Mesodermal cell (in vitro differentiated cells): ENCODE measurements around the gene TIMM29.
"Not testable (repeated sequence)": the region's sequence is repeated elsewhere in the genome, so short reads cannot be mapped to it uniquely, and the experiment has no call there.

Source experiments
- H3K27ac ChIP-seq: 2 replicates; pipeline ENCODE4 v1.7.0; 2013; ENCODE audit warnings: mild to moderate bottlenecking, low read depth, low read length, moderate library complexity; ENCODE audit not compliant: severe bottlenecking
- H3K36me3 ChIP-seq: 2 replicates; pipeline ENCODE4 v1.7.1; 2013; ENCODE audit warnings: mild to moderate bottlenecking, low read length, moderate library complexity; ENCODE audit not compliant: control insufficient read depth, insufficient read depth
- H3K4me1 ChIP-seq: one replicate; pipeline ENCODE4 v1.7.1; 2013; ENCODE audit warnings: mild to moderate bottlenecking, low read length; ENCODE audit not compliant: insufficient read depth, control insufficient read depth, poor library complexity, severe bottlenecking
- H3K4me3 ChIP-seq: 2 replicates; pipeline ENCODE4 v1.7.0; 2013; ENCODE audit warnings: low read length, control low read depth, mild to moderate bottlenecking; ENCODE audit not compliant: insufficient read depth, poor library complexity, severe bottlenecking; ENCODE audit errors: extremely low read depth
- H3K9me3 ChIP-seq: 2 replicates; pipeline ENCODE4 v1.7.1; 2013; ENCODE audit warnings: mild to moderate bottlenecking, low read length, moderate library complexity; ENCODE audit not compliant: control insufficient read depth
- WGBS, 2 experiments: methylation state at CpG; one replicate each; pipeline ENCODE4 v1.1.5; 2013; ENCODE audit warnings: missing lambda C conversion rate in 2 of 2; ENCODE audit not compliant: insufficient coverage in 2 of 2; 5-methylcytosine and 5-hydroxymethylcytosine counted together

Gene TIMM29

DNA sequence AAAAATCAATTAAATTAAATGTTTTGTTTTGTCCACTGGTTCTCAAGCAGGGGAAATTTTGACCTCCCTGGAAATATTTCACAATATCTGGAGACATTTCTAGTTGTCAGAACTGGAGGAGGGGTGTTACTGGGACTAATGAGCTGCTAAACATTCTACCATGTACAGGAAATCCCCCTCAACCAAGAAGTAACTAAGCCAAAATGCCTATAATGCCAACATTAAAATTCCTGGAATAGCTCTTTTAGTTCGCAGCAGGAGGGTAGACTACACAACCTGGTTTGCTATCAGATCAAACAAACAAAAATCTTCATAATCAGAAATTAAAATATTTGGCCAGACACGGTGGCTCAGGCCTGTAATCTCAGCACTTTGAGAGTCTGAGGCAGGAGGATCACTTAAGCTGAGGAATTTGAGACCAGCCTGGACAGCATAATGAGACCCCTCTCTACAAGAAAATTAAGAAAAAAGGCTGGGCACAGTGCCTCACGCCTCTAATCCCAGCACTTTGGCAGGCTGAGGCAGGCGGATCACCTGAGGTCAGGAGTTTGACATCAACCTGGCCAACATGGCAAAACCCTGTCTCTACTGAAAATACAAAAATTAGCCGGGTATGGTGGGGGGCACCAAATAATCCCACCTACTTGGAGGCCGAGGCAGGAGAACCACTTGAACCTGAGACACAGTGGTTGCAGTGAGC lies 18.5 kb downstream of the TIMM29 start:
- 83 to 96% methylated on average over 3 to 4 of the region's 6 CpGs for WGBS, 2 experiments

DNA sequence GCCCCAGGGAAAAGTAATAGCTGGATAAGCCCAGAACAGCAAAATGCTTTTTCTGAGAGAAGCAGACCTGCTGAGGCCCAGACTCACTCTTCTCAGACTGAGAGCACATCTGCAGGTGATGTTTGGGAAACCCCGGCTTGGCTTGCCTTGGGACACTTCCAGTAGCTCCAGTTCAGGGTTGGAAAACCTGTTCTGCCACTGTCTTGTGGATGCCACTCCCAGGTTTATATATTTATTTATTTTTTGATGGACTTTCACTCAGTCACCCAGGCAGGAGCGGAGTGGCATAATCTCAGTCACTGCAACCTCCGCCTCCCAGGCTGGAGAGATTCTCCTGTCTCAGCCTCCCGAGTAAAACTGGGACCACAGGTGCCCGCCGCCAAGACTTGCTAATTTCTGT lies 24.2 kb downstream of the TIMM29 start:
- Histone ChIP-seq H3K36me3 (no peaks in the 10 kb centered on the region), H3K27ac (no peak overlapping the region), H3K9me3 (no peaks in the 10 kb centered on the region), H3K4me1 (no peaks in the 10 kb centered on the region), H3K4me3 (no peak overlapping the region)
- WGBS, 2 experiments, result 93 to 98% methylated on average over 5 to 6 of the region's 6 CpGs

More for the DNA sequence above, 18.5 kb downstream of the TIMM29 start:
- Histone ChIP-seq H3K4me3 (no peak overlapping the region), H3K36me3 (no peaks in the 10 kb centered on the region), H3K27ac (no peak overlapping the region), H3K9me3 (no peaks in the 10 kb centered on the region), H3K4me1 (no peaks in the 10 kb centered on the region)

DNA sequence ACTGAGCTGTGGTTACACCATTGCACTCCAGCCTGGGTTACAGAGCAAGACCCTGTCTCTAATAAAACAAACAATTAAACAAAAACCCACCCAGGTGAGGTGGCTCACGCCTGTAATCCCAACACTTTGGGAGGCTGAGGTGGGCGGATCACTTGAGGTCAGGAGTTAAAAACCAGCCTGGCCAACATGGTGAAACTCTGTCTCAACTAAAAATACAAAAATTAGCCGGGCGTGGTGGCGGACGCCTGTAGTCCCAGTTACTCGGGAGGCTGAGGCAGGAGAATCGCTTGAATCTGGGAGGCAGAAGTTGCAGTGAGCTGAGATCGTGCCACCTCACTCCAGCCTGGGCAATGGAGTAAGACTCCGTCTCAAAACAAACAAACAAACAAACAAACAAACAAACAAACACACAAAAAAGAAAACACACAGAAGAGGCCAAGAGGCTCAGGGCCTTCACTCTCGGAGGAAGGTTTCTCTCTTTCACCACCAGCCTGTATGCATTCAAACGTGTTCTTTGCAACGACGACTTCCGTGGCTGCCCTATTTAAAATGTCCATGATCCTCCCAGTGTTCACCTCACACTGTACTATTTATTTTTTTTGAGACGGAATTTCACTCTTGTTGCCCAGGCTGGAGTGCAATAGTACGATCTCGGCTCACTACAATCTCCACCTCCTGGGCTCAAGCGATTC lies 30.8 kb downstream of the TIMM29 start:
- WGBS, 2 experiments, result 89 to 98% methylated on average over 13 to 16 of the region's 19 CpGs
- peak overlapping the region; percentile 53 for H3K4me3 ChIP-seq
- H3K36me3 ChIP-seq, H3K27ac ChIP-seq, H3K4me1 ChIP-seq, H3K9me3 ChIP-seq: not testable (repeated sequence)

DNA sequence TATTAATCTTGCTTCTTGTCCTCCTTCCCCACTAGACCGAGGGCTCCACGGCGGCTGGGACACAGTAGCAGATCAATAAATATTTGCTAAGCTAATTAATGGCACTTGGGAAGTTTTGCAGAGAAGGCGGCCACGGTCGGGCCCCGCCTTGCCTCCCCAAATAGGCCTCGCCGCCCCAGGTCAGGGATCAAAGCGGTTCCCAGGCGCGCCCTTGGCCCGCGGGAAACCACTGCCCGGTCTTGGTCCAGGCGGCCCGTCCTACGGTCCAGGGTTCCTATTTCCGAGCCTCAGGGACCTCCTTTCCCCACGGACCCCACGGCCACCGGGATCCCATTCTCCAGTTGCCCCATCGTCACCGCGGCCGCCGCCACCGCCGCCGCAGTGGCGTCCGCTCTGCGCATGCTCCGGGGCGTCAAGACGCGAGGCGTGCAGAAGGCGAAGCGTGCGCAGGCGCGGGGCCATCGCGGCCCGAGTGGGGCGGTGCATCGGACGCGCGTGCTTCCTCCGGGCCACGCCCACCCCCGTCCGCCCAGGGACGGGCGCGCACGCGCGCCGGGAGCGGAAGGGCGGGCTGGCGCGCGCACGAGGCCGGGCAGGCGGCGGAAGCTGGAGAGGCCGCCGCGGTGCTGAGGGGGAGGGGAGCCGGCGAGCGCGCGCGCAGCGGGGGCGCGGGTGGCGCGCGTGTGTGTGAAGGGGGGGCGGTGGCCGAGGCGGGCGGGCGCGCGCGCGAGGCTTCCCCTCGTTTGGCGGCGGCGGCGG lies 31.9 kb downstream of the TIMM29 start, which contains the start of gene SMARCA4:
TSS of gene SMARCA4 (plus strand) at position 717 of the 759 bp plus-strand sequence. CDS start 23,122 bp downstream, outside the sequence.
- Histone ChIP-seq H3K27ac (peak within 1 kb of the TSS; percentile 95), H3K36me3 (peaks cover 18% of the 10 kb centered on the region), H3K9me3 (no peaks in the 10 kb centered on the region), H3K4me3 (peak within 1 kb of the TSS; percentile 95), H3K4me1 (no peaks in the 10 kb centered on the region)
- WGBS, 2 experiments, result 2 to 3% methylated on average over 64 to 73 of the region's 100 CpGs

DNA sequence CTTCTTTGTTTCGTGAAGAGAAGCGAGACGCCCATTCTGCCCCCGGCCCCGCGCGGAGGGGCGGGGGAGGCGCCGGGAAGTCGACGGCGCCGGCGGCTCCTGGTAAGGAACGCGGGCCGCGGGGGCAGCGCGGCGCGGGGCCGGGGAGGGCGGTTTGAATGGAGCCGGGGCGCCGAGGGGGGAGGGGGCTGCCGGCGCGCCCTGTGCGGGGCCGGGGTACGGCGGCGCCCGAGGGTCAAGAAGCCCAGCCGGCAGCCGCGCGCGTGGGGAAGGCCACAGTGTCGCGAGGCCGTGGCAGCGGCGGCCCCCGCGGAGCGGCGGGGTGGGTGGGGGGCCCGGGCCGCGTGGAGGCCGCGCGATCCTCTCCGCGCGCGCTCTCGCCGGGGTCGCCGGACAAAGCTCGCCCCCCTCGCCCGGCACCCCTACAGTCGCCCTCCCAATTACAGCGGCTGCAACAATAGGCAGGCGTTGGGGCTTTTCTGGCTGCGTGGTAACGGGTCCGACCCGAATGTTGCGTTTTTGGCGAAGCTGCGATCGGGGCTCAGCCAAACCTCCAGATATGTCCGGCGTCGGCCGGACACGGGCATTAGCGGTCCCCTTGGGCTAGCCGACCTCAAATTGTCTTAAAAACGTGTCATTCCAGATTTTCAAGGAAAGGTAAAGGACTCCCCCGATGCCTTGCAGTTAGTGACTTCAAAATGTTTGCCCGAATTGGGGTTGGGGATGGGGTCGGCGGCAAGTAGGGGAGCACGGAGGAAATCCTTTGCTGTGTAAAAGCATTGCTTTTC lies 32.7 kb downstream of the TIMM29 start:
- Histone ChIP-seq H3K9me3 (no peaks in the 10 kb centered on the region), H3K36me3 (peaks cover 24% of the 10 kb centered on the region), H3K27ac (peak overlapping the region; percentile 95), H3K4me1 (no peaks in the 10 kb centered on the region), H3K4me3 (peak overlapping the region; percentile 95)
- WGBS, 2 experiments, result 0% methylated on average over 44 to 50 of the region's 92 CpGs

DNA sequence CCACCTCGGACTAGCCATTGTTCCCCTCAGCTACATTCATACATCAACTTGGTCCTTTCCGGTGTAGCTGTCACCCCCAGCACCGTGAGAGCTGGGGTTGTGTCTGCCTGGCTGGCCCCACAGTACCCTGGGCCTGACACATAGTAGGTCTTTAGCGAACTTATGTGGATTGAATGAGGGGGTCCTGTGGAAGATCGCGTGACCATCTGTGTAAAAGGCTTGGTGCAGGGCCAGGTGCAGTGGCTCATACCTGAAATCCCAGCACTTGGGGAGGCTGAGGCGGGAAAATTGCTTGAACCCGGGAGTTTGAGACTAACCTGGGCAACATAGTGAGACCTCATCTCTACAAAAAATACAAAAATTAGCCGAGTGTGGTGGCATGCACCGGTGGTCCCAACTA lies 34.3 kb downstream of the TIMM29 start:
- no peak overlapping the region for H3K27ac ChIP-seq
- no peaks in the 10 kb centered on the region for H3K9me3 ChIP-seq
- H3K4me3 ChIP-seq, result peak overlapping the region; percentile 95
- WGBS, 2 experiments, result 90 to 98% methylated on average over 6 to 7 of the region's 10 CpGs
- peaks cover 34% of the 10 kb centered on the region for H3K36me3 ChIP-seq
- H3K4me1 ChIP-seq, result no peaks in the 10 kb centered on the region

DNA sequence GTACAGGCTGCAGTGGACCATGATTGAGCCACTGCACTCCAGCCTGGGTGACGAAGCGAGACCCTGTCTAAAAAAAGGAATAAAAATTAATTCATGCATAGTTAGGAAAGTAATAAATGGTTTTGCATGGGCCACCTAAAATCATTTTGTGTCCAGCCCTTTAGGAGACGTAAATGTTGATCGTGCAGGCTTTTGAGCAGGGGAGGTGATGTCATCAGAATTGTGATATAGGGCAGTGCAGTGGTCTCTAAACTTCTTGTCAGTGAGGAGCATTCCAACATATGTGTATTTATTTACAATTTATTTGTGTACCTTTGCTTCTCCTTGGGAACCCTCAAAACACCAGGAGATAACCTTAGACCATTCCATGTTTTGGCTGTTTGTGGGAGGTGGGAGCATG lies 35.3 kb downstream of the TIMM29 start:
- no peak overlapping the region for H3K4me3 ChIP-seq
- H3K36me3 ChIP-seq, result peaks cover 34% of the 10 kb centered on the region
- H3K4me1 ChIP-seq, result no peaks in the 10 kb centered on the region
- 96 to 100% methylated on average over 3 to 4 of the region's 4 CpGs for WGBS, 2 experiments
- no peaks in the 10 kb centered on the region for H3K9me3 ChIP-seq
- H3K27ac ChIP-seq, result no peak overlapping the region

DNA sequence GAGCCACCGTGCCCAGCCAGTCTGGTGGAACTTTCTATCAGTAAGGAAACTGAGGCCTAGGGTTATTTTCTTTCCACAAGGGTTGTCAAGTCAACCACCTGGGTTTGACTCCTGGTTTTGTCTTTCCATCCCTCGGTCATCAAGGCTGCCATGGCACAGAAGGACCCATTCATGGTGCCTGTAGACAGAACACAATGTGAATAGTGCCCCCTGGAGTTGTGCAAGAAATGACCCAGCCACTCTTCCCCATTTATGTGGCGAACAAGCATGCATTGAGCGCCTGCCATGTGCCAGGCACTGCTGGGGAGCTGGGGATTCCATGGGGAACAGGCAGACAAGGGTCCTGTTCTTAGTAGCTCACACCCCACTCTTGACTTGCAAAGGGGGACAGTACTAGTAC lies 36.3 kb downstream of the TIMM29 start:
- H3K4me3 ChIP-seq, result no peak overlapping the region
- no peak overlapping the region for H3K27ac ChIP-seq
- 97 to 98% methylated on average over 4 of the region's 4 CpGs for WGBS, 2 experiments

DNA sequence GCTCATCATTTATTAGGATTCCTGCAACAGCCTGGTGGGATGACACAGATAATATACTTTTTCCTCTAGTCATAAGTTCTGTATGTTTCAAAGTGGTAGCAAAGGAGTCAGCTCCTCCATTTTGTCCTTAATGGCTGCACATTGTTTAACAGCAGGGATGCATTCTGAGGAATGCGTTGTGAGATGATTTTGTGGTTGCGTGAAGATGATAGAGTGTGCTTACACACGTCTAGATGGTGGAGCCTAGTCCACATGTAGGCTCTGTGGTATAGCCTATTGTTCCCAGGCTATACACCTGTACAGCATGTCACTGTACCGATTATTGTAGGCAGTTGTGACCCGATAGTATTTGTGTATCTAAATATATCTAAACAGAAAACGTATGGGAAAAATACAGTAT lies 36.8 kb downstream of the TIMM29 start:
- Histone ChIP-seq H3K36me3 (peaks cover 41% of the 10 kb centered on the region), H3K27ac (no peak overlapping the region), H3K4me3 (no peak overlapping the region), H3K9me3 (no peaks in the 10 kb centered on the region), H3K4me1 (no peaks in the 10 kb centered on the region)
- WGBS, 2 experiments, result 95 to 100% methylated on average over 3 of the region's 6 CpGs

More for the DNA sequence above, 36.3 kb downstream of the TIMM29 start:
- Histone ChIP-seq H3K9me3 (no peaks in the 10 kb centered on the region), H3K4me1 (no peaks in the 10 kb centered on the region), H3K36me3 (peaks cover 36% of the 10 kb centered on the region)

DNA sequence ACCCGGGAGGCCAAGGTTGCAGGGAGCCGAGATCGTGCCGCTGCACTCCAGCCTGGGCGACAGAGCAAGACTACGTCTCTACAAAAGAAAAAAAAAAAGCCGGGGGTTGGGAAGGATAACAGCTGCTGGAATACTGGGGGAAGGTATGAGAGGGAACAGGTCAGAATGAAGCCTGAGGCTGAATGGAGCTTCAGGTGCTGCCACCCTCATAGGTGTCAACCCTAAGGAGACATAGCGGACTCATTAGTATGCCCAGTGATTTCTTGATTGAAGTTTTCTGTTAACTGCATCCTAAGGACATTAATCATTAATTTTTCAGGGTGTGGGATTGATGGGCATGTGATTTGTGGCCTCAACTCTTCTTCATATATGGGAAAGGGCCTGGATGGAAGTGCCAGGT lies 38.2 kb downstream of the TIMM29 start:
- H3K27ac ChIP-seq, result no peak overlapping the region
- 95 to 99% methylated on average over 7 of the region's 8 CpGs for WGBS, 2 experiments

More for the DNA sequence above, 38.2 kb downstream of the TIMM29 start:
- peaks cover 43% of the 10 kb centered on the region for H3K36me3 ChIP-seq
- no peaks in the 10 kb centered on the region for H3K9me3 ChIP-seq
- no peaks in the 10 kb centered on the region for H3K4me1 ChIP-seq
- no peak overlapping the region for H3K4me3 ChIP-seq
